SK-N-SH (cell line): ENCODE measurements around the gene ATP4A. TPM values are rescaled to one million over a fixed set of nuclear protein-coding genes. Genes with fewer than 3 reads are reported as not detected.

Experiments
- CTCF ChIA-PET: fragments of 300-600, 350-600 bp; formaldehyde crosslinking; extraction: SDS; loops from one replicate; lab custom pipeline; 2021; lab: Yijun Ruan, JAX
- POLR2A ChIA-PET: fragments of 350-600 bp; sonication (Branson Sonifier 250); formaldehyde crosslinking; extraction: SDS; loops from one replicate; lab custom pipeline; 2020; ENCODE audit warnings: antibody characterized with exemption, inconsistent platforms; lab: Yijun Ruan, JAX
- DNase-seq: peaks from one replicate; pipeline ENCODE4 v3.0.0; 2012
- H2AFZ ChIP-seq: fragments of 200-600 bp; sonication (generic); 2 replicates; pipeline ENCODE4 v1.8.1; 2016; ENCODE audit warnings: antibody characterized with exemption, mild to moderate bottlenecking, low read depth
- H3F3A ChIP-seq: fragments of 200-600 bp; sonication (generic); replicated peaks from 2 replicates; pipeline ENCODE3; 2016; ENCODE audit warnings: antibody characterized with exemption, mild to moderate bottlenecking; ENCODE audit not compliant: insufficient read depth
- H3K27ac ChIP-seq, 2 experiments: fragments of 200-500 bp in 1 of 2; fragments of 200-600 bp in 1 of 2; sonication (Bioruptor generic) in 1 of 2; sonication (generic), shearing (Covaris generic) in 1 of 2; 2 replicates each; pipeline versions ENCODE4 v1.5.1 to v1.6.1; 2014 to 2016; ENCODE audit warnings: low read depth in 2 of 2, inconsistent platforms in 1 of 2, low read length in 1 of 2, mild to moderate bottlenecking in 1 of 2, mixed read lengths in 1 of 2
- H3K27me3 ChIP-seq: fragments of 200-600 bp; sonication (generic), shearing (Covaris generic); 2 replicates; pipeline ENCODE4 v1.6.1; 2016; ENCODE audit warnings: mixed run types; ENCODE audit not compliant: insufficient read depth
- H3K36me3 ChIP-seq, 2 experiments: fragments of 200-500 bp in 1 of 2; fragments of 200-600 bp in 1 of 2; sonication (Bioruptor generic) in 1 of 2; sonication (generic) in 1 of 2; replicated peaks in 1 of 2; 2 replicates each; pipeline versions ENCODE3 to v1.5.1; 2014 to 2016; ENCODE audit warnings: low read length in 1 of 2, mild to moderate bottlenecking in 1 of 2; ENCODE audit not compliant: insufficient read depth in 2 of 2, control insufficient read depth in 1 of 2
- H3K4me1 ChIP-seq, 2 experiments: fragments of 200-500 bp in 1 of 2; fragments of 200-600 bp in 1 of 2; sonication (Bioruptor generic) in 1 of 2; sonication (generic), shearing (Covaris generic) in 1 of 2; 2 replicates each; pipeline versions ENCODE4 v1.5.1 to v1.6.1; 2014 to 2016; ENCODE audit warnings: low read depth in 1 of 2, low read length in 1 of 2, mixed run types in 1 of 2; ENCODE audit not compliant: insufficient read depth in 2 of 2, control insufficient read depth in 1 of 2
- H3K4me2 ChIP-seq: fragments of 200-600 bp; sonication (generic), shearing (Covaris generic); 2 replicates; pipeline ENCODE4 v1.6.1; 2017; ENCODE audit warnings: mixed run types
- H3K4me3 ChIP-seq, 2 experiments: fragments of 200-500 bp in 1 of 2; fragments of 200-600 bp in 1 of 2; sonication (Bioruptor generic) in 1 of 2; sonication (generic), shearing (Covaris generic) in 1 of 2; 2 replicates each; pipeline versions ENCODE4 v1.5.1 to v1.8.1; 2014 to 2016; ENCODE audit warnings: low read depth in 2 of 2, inconsistent platforms in 1 of 2, low read length in 1 of 2, mild to moderate bottlenecking in 1 of 2, mixed read lengths in 1 of 2, moderate library complexity in 1 of 2
- H3K79me2 ChIP-seq: fragments of 200-600 bp; sonication (generic); 2 replicates; pipeline ENCODE4 v1.8.1; 2017; ENCODE audit warnings: mild to moderate bottlenecking; ENCODE audit not compliant: insufficient read depth
- H3K9ac ChIP-seq: fragments of 200-600 bp; sonication (generic); 2 replicates; pipeline ENCODE4 v1.6.1; 2017; ENCODE audit warnings: mixed run types
- H3K9me2 ChIP-seq: fragments of 200-600 bp; sonication (generic); 2 replicates; pipeline ENCODE4 v1.6.1; 2017; ENCODE audit warnings: mixed run types
- H3K9me3 ChIP-seq: fragments of 200-600 bp; sonication (generic); 2 replicates; pipeline ENCODE4 v1.6.1; 2017; ENCODE audit warnings: mixed run types, mild to moderate bottlenecking, moderate library complexity
- H4K20me1 ChIP-seq: fragments of 200-600 bp; sonication (generic); 2 replicates; pipeline ENCODE4 v1.6.1; 2017; ENCODE audit warnings: mild to moderate bottlenecking, mixed run types; ENCODE audit not compliant: insufficient read depth
- CHD2 ChIP-seq: fragments of 150-350 bp; IDR thresholded peaks from 2 replicates; pipeline ENCODE4 v1.6.1; 2018; ENCODE audit warnings: low read length; ENCODE audit not compliant: partially characterized antibody
- EZH2phosphoT487 ChIP-seq: fragments of 200-600 bp; sonication (generic); IDR thresholded peaks from 2 replicates; pipeline ENCODE4 v1.6.1; 2017; ENCODE audit warnings: low read depth, mixed run types, mild to moderate bottlenecking, antibody characterized with exemption, moderate library complexity, borderline replicate concordance
- FOXJ3 ChIP-seq: sonication (generic); formaldehyde crosslinking; IDR thresholded peaks from 2 replicates; pipeline ENCODE4 v1.5.1; 2020; ENCODE audit warnings: mild to moderate bottlenecking, missing genetic modification reagents
- GATA2 ChIP-seq: sonication (generic); formaldehyde crosslinking; IDR thresholded peaks from 2 replicates; pipeline ENCODE4 v1.5.0; 2020; ENCODE audit warnings: mild to moderate bottlenecking, missing genetic modification reagents
- MAX ChIP-seq: IDR thresholded peaks from 2 replicates; pipeline ENCODE4 v1.4.0; 2012; ENCODE audit warnings: low read depth
- MEF2A ChIP-seq: IDR thresholded peaks from 2 replicates; pipeline ENCODE4 v1.4.0; 2012; ENCODE audit warnings: low read depth, borderline replicate concordance
- MXI1 ChIP-seq: IDR thresholded peaks from 2 replicates; pipeline ENCODE4 v1.6.1; 2012; ENCODE audit warnings: mild to moderate bottlenecking, low read depth, low read length, improper control_type of control experiment
- NRF1 ChIP-seq: IDR thresholded peaks from 2 replicates; pipeline ENCODE4 v1.6.1; 2012; ENCODE audit warnings: low read depth, mild to moderate bottlenecking, low read length
- RAD21 ChIP-seq: IDR thresholded peaks from 2 replicates; pipeline ENCODE4 v1.6.1; 2012; ENCODE audit warnings: mild to moderate bottlenecking, low read length
- RCOR1 ChIP-seq: fragments of 150-350 bp; IDR thresholded peaks from 2 replicates; pipeline ENCODE4 v1.6.1; 2017; ENCODE audit warnings: antibody characterized with exemption, low read length
- SIN3A ChIP-seq: IDR thresholded peaks from 2 replicates; pipeline ENCODE4 v1.6.1; 2012; ENCODE audit warnings: low read depth, mild to moderate bottlenecking, low read length, moderate library complexity, borderline replicate concordance
- SMC3 ChIP-seq: IDR thresholded peaks from 2 replicates; pipeline ENCODE4 v1.6.1; 2012; ENCODE audit warnings: low read depth, low read length, improper control_type of control experiment
- TAF1 ChIP-seq: IDR thresholded peaks from 2 replicates; pipeline ENCODE4 v1.6.1; 2012; ENCODE audit warnings: low read depth, mild to moderate bottlenecking, low read length, moderate library complexity, borderline replicate concordance
- TCF12 ChIP-seq: IDR thresholded peaks from 2 replicates; pipeline ENCODE4 v1.4.0; 2012
- TEAD4 ChIP-seq: IDR thresholded peaks from 2 replicates; pipeline ENCODE4 v1.4.0; 2012; ENCODE audit warnings: mild to moderate bottlenecking, borderline replicate concordance; ENCODE audit not compliant: insufficient read depth
- YY1 ChIP-seq: IDR thresholded peaks from 2 replicates; pipeline ENCODE4 v1.4.0; 2012; ENCODE audit warnings: low read depth, mild to moderate bottlenecking
- WGBS: methylation state at CpG from one replicate; pipeline ENCODE4 v1.1.6; 2017; ENCODE audit warnings: low lambda C conversion rate; 5-methylcytosine and 5-hydroxymethylcytosine counted together
- polyA plus RNA-seq, 3 experiments: library from polyadenylated mRNA; depleted of rRNA; stranded (reverse); fragments of >200 nt; gene quantifications; 2 replicates each; pipeline ENCODE4 v1.2.3, GENCODE V29; 2012
- TF ChIP-seq, protein P1 (sequence below): fragments of 150-350 bp; IDR thresholded peaks from 2 replicates; pipeline ENCODE4 v1.6.1; 2017; ENCODE audit warnings: antibody characterized with exemption, low read length, low read depth, borderline replicate concordance
- TF ChIP-seq, protein P2 (sequence below): fragments of 200-600 bp; sonication (generic); IDR thresholded peaks from 2 replicates; pipeline ENCODE4 v1.6.1; 2017; ENCODE audit warnings: antibody characterized with exemption, mild to moderate bottlenecking, moderate library complexity

The ATP4A gene
- polyA plus RNA-seq, 1 of the 3 experiments (the other 2 are of a cell fraction) = not detected

DNA sequence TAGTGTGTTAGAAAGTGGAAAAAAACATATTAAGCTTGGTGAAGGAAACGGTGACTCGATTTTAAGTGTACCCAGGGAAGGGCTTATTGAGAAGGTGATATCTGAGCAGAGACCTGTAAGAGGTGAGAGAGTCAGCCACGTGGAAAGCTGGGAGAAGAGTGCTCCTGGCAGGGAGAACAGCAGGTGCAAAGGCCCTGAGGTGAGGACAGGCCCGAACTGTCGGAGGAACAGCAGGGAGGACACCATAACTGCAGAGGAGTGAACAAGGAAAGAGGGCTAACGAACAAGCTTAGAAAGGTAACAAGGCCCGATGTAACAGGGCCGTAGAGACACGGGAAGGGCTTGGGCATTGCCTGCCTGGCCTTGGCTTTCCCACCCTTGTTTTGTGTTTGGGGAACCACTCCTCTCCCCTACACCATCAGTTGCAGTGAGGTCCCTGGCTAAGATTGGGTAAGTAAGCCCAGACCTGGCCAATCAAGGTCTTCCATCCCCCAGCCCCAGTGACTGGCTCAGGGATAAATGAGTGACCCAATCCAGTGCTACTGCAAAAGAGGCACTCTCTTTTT is 7.3 kb downstream of the ATP4A start:
- H3K4me1 ChIP-seq = peaks cover 0 to 11% of the 10 kb centered on the region in 2 experiments; a peak in 1 of 4 replicates
- H3K9me2 ChIP-seq = no peaks in the 10 kb centered on the region
- no peak overlapping the region for H3K27ac ChIP-seq
- WGBS = 74% methylated on average over 9 of the region's 9 CpGs
- no peak for DNase-seq
- H2AFZ ChIP-seq = no peak overlapping the region
- no peak for TF ChIP-seq CHD2
- TF ChIP-seq FOXJ3 (CRISPR knock-in tag) = no peak
- TF ChIP-seq NRF1 = no peak
- TF ChIP-seq, protein P1, sequence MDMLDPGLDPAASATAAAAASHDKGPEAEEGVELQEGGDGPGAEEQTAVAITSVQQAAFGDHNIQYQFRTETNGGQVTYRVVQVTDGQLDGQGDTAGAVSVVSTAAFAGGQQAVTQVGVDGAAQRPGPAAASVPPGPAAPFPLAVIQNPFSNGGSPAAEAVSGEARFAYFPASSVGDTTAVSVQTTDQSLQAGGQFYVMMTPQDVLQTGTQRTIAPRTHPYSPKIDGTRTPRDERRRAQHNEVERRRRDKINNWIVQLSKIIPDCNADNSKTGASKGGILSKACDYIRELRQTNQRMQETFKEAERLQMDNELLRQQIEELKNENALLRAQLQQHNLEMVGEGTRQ = no peak
- no peak for TF ChIP-seq GATA2 (CRISPR knock-in tag)
- no peak for TF ChIP-seq EZH2phosphoT487
- TF ChIP-seq MEF2A = no peak
- TF ChIP-seq RCOR1 = no peak
- no peak for TF ChIP-seq SIN3A
- TF ChIP-seq TCF12 = no peak
- TF ChIP-seq YY1 = no peak
- no peak for TF ChIP-seq SMC3
- TF ChIP-seq TAF1 = no peak
- no peak overlapping the region for H3K9ac ChIP-seq
- H3K9me3 ChIP-seq = no peaks in the 10 kb centered on the region
- H3K79me2 ChIP-seq = no peaks in the 10 kb centered on the region
- no peaks in the 10 kb centered on the region for H3F3A ChIP-seq
- ChIA-PET CTCF (interaction anchor here (0.7 to 3.9 kb wide), 15 partner anchors 9 to 264 kb away, joined by 3 to 15 read pairs (median 4); partner anchors contain the start of gene HAUS5), POLR2A (no interaction called here)
- no peaks in the 10 kb centered on the region for H3K36me3 ChIP-seq
- peaks cover 26% of the 10 kb centered on the region for H3K27me3 ChIP-seq
- no peak overlapping the region for H3K4me3 ChIP-seq
- H3K4me2 ChIP-seq = no peak overlapping the region
- no peaks in the 10 kb centered on the region for H4K20me1 ChIP-seq

DNA sequence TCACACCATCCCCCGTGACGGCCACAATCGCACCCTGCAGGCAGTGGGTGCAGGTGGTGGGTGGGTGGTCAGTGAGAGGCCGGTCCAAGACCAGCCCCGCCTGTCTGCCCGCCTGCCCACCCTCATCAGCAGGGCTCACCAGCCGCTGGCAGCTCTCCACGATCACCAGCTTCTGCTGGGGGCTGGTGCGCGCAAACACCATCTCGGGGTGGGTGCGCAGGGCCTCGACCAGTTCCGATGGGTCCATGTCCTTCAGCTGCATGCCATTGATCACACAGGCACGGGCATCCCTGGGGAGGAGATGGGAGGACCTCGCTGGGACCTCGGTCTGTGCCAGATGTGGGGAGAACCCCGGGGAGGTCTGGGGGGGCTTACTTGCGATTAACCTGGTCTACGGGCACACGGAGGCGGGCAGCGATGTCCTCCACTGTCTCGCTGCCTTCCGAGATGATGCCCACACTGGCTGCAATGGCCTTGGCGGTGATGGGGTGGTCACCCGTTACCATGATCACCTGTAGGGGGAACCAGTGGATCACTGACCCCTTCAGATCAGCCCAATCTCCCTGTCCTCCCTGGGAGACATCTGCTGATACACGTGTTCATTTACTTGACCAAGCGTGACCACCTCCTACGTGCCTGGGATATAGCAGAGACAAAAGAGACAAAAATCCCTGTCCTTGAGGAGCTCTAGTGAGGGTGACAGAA is 8.0 kb downstream of the ATP4A start:
- H3K36me3 ChIP-seq = no peaks in the 10 kb centered on the region
- no peak overlapping the region for H2AFZ ChIP-seq
- H3F3A ChIP-seq = no peaks in the 10 kb centered on the region
- POLR2A ChIA-PET = no interaction called here
- WGBS = 23% methylated on average over 16 of the region's 30 CpGs
- no peaks in the 10 kb centered on the region for H3K9me2 ChIP-seq
- no peak overlapping the region for H3K27ac ChIP-seq
- H4K20me1 ChIP-seq = no peaks in the 10 kb centered on the region
- CTCF ChIA-PET = interaction anchor here (0.7 to 3.9 kb wide), 15 partner anchors 9 to 264 kb away, joined by 3 to 15 read pairs (median 4); partner anchors contain the start of gene HAUS5
- no peak overlapping the region for H3K9ac ChIP-seq
- no peaks in the 10 kb centered on the region for H3K9me3 ChIP-seq
- H3K4me1 ChIP-seq = peaks cover 0 to 11% of the 10 kb centered on the region in 2 experiments; a peak in 1 of 4 replicates
- DNase-seq = peak; percentile 84
- TF ChIP-seq, protein P2, sequence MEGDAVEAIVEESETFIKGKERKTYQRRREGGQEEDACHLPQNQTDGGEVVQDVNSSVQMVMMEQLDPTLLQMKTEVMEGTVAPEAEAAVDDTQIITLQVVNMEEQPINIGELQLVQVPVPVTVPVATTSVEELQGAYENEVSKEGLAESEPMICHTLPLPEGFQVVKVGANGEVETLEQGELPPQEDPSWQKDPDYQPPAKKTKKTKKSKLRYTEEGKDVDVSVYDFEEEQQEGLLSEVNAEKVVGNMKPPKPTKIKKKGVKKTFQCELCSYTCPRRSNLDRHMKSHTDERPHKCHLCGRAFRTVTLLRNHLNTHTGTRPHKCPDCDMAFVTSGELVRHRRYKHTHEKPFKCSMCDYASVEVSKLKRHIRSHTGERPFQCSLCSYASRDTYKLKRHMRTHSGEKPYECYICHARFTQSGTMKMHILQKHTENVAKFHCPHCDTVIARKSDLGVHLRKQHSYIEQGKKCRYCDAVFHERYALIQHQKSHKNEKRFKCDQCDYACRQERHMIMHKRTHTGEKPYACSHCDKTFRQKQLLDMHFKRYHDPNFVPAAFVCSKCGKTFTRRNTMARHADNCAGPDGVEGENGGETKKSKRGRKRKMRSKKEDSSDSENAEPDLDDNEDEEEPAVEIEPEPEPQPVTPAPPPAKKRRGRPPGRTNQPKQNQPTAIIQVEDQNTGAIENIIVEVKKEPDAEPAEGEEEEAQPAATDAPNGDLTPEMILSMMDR = peak; percentile 57
- TF ChIP-seq MXI1 (peak; percentile 57; the same call in 1 of the 2 replicates), MAX (peak; percentile 57; the same call in 1 of the 2 replicates), RAD21 (peak; percentile 75), SIN3A (no peak), TEAD4 (no peak), SMC3 (peak; percentile 43; the same call in 1 of the 2 replicates)
- H3K4me2 ChIP-seq = no peak overlapping the region
- H3K79me2 ChIP-seq = no peaks in the 10 kb centered on the region
- H3K27me3 ChIP-seq = peaks cover 19% of the 10 kb centered on the region
- H3K4me3 ChIP-seq = no peak overlapping the region
